NCI-H2171 treated with DMSO at 0.1 percent for 48 hours (cell line): Measurements from ENCODE around the gene RIIAD1.
"Not testable (repeated sequence)": the region's sequence is repeated elsewhere in the genome, so short reads cannot be mapped to it uniquely, and the experiment has no call there.

Source experiments
- DNase-seq: peaks from one replicate; lab custom pipeline; 2025; lab: John Stamatoyannopoulos, UW

Gene RIIAD1

DNA sequence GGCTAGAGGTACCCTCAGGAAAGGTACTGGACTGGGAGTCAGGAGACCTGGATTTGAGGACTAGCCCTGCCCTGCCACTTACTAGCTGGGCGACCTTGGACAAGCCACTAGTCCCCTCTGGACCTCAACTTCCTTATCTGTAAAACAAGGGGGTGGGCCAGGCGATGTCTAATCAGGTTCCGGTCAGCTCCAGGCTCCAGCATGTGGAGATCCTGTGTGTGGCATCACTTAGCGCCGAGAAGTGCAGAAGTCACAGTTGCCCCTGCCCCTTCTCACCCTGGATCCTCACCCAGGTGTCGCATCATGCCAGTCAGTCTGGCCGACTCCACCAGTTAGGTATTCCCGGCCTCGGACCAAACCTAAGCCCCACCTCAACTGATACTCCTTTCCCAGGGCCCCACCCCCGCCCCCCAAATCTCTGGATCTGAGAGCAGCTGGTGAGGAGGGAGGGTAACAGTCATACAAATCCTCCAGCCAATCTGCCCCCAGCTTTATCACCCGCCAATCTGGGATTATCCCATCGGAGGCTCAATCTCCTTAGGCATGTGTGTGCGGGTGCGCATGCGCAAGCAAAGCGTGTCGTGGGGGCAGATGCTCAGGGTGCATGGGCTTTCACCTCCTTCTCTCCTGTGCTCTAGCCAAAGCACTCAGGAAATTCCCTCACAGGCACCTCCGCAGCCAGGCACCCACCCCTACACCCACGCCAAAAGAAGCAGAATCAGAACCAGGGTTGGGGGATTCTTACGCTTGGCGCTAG lies 10.1 kb upstream of the RIIAD1 start:
- DNase-seq, result no peak

DNA sequence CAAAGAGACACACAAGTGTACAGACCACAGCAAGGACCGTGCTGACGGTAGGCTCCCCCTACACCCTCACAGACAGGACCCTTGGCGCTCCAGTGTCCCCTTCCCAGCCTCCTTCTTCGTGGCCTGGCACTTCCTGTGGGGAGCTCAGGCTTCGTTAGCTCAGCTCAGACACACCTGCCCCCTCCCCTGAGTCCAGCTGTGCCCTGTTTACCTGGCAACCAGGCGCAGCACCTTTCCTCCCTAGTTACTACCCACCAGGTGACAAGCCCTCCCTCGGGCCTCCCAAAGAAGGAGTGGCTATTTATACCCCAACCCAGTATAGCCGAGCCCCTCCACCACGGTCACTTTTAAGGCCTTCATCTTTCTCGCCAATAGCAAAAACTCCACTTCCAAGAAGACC lies 9.4 kb upstream of the RIIAD1 start:
- DNase-seq, result no peak

DNA sequence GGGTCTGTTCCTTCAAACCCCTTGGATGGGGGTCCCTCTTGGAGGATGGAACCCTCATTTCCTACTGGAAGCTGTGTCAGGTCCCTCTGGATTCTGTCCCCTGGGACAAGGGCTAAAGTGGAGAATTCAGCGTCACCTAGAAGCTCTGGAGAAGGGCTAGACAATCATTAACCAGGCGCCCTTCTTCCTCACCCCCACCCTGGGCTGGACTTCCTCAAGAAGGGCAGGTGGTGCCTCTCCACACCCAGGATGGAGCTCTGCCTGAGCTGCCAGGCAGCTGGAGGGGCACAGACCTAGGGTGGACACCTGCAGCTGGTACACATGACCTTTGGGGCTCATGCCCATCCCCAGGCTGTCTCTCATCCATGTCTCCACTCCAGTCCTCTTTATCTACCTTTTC lies 8.3 kb upstream of the RIIAD1 start:
- DNase-seq, result no peak

DNA sequence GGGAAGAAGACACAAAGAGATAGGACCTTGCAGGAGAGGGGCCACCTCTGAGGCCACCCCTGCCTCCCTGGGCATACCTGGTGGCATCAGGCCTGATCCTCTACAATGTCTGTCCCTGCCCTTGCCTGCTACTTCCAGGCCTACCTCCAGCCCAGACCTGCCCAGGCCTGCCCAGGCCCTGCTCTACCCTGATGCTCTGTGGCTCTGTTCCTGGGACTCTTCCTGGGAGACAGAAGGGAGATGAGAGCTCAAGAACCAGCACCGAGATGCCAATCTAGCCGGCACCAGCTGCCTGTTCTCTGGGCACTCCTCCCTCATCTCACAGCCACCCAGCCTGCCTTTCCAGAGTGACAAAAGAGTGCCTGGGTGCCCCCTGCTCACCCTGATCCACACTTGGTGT lies 7.4 kb upstream of the RIIAD1 start:
- DNase-seq, result peak; percentile 82

DNA sequence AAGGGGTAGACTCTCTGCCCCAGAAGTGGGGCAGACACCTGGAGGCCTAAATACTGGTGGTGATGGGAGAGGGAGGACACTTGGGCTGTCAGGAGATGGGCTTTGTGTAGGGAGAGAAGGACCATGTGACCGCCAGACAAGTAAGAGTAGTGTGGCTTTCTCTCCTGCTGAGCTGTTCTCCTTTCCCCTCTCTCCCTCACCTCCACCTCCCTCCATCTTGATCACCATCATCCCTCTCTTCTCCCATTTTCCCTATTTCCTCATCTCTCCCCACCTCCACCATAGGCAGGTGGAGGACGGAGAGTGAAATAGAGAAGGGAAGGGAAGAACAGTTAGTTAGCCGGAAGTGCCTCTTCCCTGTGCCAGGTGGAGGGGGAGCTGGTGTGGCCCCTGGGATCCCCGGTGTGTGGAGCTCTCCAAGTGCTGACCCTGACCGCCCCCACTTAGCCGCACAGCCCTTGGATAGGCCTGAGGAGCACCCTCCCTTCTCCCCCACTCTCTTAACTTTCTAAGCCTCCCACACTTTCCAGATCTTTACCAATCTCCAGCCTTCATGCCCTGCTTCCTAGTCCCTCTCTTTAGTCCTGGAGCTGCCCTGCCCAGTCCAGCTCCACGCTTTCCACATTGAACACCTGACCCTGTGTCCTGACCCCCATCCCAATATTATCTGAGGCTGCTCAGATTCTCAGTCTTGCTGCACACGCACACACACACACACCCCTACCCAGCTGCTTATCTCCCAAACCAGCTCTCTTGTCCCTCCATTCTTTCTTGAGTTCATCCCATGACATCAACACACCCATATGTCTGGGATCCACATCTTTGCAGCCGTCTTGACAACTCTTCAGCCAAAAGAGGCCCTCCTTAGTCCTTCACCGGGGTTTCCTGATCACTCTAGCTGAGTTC lies 6.2 kb upstream of the RIIAD1 start:
- no peak for DNase-seq

DNA sequence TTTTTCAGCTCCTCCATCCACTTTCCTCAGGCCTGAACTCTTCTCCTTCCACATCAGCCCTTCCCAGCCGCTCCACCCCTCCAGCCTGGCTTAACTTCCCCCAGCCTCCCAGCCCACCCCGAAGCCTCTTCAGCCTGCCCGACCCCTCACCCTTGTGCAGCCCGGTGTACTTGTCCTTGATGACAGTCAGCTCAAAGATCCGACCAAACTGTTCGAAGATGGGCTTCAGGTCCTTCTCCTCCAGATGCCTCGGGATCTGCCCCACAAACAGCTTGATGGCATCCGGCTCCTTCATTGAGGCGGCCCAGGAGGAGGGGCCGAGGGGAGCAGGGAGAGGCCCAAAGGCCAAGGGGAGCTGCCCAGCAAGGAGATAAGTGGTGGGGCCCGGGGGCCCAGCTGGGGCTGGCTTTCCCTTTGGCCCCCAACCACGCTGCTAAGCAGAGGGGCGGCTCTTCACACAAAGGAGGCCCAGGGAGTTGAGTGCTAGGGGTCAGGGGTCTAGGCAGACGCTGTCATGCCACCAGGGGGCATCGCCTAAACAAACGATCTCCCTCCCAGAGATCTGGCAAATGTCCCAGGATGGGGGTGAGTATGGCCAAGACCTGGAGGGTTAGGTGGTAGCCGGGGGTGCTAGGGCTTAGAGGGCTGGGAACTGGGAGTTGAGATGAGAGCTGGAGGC lies 5.5 kb upstream of the RIIAD1 start:
- peak; percentile 62 for DNase-seq

DNA sequence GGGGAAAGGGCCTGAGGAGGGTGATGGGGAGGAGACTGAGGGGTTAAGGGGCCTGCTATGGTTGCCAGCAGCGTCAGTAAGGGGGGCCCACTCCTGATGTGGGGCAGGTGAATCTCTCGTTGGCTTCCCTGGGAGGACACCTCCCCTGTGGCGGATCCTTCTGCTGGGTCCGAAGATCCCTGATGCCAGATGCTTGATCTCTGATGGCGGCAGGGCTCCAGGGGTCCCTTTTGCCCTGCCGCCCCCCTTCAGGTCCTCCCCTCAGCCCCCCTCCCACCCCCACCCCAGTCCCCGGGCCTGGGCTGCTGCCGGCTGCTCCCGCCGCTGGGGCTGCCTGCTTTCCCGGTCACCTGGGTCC lies 4.9 kb upstream of the RIIAD1 start:
- no peak for DNase-seq

DNA sequence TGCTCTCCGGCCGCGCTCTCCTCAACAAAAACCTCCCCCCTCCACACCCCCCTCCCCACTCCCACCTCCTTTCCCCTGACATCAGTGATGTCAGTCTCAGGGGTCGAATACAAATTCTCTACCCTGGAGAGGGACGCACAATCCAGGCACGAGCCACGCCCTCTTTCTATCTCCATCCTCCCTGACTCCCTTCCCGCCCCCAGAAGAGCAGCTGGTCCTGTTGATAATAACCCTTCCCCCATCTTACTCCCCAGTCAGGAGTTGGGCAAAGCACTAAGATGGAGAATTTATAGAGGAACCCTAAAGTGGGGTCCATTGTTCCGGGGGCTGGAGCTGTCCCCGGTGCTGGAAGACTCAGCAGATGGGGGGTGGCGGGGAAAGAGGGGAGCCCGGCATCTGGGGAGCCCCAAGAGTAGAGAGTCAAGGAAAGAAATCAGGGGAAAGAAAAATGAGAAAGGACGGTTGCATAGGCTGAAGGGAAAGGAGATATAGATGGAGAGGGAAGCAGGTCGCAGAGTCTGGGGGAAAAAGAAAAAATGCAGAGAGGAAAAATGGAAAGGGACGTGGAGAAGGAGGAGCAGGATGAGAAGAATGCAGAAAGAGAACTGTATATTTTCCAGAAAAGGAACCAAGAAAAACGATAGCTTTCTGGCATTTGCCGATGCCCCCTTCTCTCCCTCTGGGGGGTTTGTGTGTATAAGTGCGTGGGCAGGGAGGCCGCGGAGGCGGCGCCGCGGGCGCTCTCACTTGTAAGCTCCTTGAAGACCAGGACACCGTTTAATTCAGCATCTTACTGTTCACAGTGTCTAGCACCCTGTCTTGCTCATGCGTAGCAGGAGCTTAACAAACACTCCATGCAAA lies 4.3 kb upstream of the RIIAD1 start, which contains the start of gene CELF3:
Gene CELF3 (minus strand): TSS at position 33 of the 861 bp plus-strand sequence. CDS start 783 bp downstream, outside the sequence.
- DNase-seq, result peak; percentile 99

DNA sequence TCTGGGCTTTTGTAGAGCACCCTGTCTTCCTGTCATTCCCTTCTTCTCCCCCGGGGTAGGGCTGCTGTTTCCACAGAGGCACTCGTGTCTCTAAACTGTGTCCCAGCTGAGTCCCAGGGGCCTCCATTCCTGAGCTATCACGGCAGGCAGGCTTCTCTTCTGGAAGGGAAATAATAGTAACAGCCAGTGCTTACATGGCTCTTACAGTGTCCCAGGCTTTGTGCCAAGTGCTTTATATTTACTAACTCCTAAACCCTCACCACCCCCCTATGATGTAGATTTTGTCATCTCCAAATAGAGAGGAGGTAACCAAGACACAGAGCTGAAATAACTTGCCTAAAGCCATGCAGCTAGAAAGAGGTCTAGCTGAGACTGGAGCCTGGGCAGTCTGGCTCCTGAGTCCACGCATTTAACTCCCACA lies 3.3 kb upstream of the RIIAD1 start:
- no peak for DNase-seq

DNA sequence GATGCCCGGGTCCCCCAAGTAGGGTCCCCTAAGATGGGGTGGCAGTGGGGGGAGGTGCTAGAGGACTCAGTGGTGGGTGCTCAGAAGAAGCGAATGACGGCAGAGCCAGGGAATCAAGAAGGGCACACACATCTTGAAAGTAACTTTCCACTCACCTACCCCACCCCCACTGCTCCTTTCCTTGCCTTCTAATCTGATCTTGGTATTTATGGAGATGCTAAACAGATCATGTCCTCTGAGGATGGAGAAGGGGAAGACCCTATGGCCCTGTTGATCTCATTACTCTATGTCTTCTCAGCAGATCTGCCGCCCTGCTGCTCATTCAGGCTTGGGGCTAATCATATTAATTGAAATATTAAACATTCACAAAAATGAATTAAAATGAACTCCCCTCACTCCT lies 2.7 kb upstream of the RIIAD1 start:
- DNase-seq, result no peak

DNA sequence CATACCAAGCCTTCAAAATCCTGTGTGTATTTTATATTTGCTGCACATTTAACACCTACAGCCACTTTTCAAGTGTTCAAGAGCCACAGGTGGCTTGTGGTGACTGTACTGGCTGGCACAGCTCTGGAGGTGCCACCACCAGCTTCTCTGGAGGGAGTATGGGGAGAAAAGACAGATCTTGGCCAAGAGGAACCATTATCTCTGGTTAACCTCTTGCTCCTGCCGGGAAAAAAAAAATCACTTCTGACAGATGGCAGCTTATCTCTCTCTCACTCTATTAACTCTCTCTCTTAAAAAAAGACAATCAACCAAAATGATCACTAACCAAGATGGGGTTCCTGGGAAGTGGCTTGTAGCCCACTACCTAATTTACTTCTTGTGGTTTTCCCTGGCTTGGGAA lies 1.2 kb upstream of the RIIAD1 start:
- DNase-seq, result peak; percentile 71

DNA sequence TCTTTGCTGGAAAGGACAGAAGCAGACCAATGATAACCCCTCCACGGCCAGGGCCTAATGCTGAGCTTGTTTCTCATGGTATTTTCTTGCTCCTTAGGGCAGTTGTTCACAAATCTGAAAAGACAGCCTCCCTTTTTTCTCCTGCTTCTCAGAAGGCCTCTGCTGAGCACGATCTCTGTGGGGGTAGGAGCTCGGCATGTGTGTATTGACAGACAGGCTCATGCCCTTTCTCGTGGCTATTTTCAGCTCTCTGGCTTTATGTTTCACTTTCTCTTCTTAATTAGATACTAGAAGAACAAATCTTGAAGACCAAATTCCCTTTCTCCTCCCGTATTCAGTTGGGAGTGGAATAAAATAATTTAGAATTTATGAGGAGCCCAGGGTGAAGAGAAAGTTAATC lies 768 bp upstream of the RIIAD1 start:
- DNase-seq, result no peak

DNA sequence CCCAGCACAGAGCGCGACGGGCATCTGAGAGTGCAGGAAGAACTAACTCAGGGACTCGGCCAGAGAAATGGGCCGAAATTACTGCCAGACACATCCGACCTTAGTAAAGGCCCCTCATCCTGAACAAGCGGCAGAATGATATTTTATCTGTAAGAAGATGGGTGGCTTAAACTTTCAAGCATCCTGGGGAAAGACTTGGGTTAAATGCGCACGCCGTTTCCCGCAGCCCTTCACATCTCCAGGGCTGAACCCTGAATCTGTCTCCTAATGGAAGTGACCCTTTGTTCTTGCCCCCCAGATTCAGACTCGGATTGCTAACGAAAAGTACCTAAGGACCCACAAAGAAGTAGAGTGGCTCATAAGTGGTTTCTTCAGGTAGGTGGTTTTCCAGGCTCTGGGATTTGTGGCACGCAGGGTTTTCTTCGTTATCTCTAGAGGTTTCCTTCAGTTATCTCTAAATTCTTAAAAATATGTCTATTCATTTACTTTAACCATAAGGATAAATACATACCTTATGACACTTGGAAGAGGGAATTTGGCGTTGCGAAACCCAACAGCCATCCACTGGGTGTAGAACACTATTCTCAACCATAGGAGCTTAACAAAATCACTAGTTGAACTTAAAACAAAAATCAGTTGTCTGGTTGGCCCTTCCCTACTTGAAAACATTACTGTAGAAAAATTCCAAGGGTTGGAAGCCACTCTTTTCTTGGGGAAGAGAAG lies 627 bp downstream of the RIIAD1 start:
- no peak for DNase-seq

DNA sequence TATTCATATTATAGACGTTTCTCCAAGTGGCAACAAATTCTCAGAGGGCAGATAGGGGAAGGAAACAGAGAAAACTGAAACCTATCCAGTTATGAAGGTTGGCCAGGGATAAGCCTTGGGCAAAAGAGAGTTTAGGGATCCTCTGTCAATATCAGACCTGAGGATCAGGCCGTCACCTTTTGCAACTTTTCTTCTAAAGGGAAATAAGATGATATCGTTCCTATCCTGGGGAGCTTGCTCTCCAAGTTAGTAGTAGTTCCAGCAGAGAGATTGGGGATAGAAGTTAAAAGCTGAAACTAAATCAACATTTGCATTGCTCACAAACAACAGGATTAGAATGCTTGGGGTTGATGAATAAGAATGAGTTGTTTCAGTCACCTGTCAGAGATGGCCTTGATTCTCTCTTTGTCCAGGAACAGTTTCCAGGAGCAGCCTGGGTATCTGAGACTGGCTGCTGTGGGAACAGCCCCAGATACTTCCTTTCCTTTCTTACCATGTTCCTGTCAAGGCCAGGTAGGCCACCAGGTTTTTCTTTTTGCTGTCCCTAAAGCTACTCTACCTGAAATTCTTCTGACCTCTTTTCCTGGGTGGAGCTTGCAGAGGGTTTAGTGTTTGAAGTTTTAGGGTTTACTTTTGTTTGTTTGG lies 2.5 kb downstream of the RIIAD1 start:
- no peak for DNase-seq

DNA sequence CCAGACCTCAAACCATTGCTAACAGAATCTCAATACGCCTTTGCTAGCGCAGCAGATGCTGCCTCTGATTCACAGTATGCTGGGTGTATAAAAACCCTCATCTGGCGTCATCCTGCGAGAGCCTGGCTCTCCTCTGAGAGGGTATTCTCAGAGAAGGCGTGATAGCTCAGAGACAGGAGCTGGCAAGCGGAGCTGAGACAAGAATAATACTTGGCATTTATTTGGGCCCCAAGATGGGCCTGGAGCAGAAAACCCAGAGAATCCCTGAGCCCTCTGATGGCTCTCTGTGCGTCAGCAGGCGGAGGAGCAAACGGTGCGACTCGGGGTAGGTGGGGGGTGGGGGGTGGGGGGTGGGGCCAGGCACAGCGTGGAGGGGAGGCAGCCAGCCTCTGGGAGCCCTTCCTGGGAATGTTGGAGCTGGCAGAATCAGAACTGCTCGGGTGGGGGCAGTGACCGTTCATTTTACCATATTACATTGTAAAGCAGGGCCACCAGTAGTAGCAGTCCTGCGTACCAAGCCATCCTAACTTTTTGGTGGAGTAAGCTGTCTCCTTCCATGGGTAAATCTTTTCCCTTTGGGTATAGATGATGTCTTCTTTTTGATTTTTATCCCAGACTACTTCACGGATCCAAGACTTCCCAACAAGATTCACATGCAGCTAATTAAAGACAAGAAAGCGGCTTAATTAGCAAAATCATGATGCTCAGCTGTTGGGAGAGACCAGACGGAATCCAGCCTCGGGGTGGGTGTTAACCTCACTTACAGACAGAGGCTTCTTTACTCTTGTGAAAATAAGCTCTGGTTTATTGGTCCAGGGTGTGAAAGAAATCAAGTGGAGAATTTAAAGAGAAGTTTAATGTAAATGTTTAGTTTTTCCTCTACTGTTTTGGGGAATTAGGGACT lies 7.1 kb downstream of the RIIAD1 start:
- DNase-seq, result no peak

DNA sequence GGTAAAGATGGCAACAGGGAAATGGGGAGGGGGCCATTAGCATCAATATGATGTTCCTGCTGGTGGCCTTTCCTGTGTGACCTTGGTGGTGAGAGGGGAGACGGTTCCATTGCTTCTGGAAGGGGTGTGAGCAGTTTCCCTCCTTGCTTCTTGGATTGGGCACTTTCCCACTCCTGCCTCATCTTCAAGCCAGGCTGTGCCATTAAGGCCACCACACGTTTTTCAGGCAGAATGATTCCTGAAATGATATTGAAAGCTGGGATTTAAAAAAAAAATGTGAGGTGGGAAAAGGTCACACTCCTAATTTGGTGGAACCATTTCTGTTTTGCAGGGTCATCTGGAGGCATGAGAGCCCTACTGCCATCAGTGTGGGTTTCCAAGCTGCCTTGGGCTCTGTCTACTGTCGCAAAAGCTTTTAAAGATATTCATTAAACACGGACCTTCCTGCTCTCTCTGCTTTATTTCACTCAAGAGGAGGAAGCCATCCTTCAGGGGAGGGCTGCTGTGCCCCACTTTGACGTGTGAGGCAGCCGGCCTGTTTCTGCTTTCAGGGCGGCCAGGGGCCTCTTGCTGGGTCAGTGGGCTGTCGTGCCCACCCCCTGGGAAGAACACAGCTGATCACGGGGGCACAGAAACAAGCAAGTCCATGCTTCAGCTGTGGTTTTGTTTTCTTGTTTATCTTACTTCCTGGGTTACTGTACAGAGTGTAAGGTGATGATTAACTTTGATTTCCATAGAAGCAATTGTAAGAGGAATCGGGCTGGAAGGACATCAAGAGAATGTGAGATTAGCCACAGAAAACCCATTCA lies 8.0 kb downstream of the RIIAD1 start:
- DNase-seq, result no peak

DNA sequence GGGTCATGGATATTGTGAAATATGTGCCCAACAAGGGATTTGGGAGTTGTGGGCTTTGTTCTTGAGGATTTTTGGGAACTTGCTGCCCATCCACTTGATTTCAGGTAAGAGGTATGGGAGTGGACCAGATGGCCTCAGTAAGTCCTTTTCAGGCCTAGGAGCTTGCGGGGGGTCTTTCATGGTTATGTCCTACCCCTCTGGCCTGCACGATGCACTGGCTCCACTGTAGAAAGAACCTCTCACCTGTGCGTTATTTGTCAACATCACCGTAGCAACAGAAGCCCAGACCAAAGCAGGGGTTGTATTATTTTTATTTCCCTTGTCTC lies 8.6 kb downstream of the RIIAD1 start:
- DNase-seq, result no peak

DNA sequence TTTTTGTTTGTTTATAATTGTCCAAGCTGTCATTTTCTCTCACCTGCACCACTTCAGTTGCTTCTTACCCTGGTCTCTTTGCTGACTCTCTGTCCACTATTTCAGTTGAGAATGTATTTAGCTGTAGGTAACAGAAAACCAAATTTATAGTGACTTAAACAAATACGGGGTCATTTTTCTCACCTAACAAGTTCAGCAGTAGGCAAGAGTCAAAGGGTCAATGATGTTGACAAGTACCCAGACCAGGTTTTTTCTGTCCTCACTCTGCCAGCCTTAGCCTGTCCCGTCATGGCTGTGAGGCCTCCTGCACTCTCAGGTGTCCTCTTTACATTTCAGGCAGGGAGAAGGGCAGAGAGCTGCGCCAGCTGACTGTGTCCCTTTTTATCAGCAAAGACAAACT lies 11.8 kb downstream of the RIIAD1 start:
- DNase-seq, result no peak

DNA sequence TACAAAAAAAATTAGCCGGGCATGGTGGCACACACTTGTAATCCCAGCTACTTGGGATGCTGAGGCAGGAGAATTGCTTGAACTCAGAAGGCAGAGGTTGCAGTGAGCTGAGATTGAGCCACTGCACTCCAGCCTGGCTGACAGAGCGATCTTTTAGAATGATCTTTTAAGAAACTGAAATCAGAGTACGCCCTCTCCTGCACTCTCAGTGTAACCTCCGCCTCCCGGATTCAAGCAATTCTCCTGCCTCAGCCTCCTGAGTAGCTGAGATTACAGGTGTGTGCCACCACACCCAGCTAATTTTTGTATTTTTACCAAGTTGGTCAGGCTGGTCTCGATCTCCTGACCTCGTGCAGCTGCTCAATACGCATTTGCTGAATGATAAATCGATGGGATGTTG lies 12.7 kb downstream of the RIIAD1 start:
- DNase-seq, result not testable (repeated sequence)
